K562 (cell line): Measurements from ENCODE around the gene KAT5. TPM values are rescaled to one million over a fixed set of nuclear protein-coding genes. Genes with fewer than 3 reads are reported as not detected.

Source experiments
- ARHGAP35 ChIP-seq: fragments of 450-650 bp; IDR thresholded peaks from 2 replicates; pipeline ENCODE4 v1.6.1; 2018; ENCODE audit not compliant: partially characterized antibody
- E2F3 ChIP-seq: fragments of 250-450 bp; sonication (Bioruptor Pico); IDR thresholded peaks from 2 replicates; pipeline ENCODE4 v1.4.0; 2020; ENCODE audit warnings: mild to moderate bottlenecking
- EHMT2 ChIP-seq: fragments of 450-650 bp; IDR thresholded peaks from 2 replicates; pipeline ENCODE4 v1.6.1; 2018; ENCODE audit warnings: antibody characterized with exemption
- FOXJ2 ChIP-seq: fragments of 200-800 bp; sonication (Bioruptor generic); IDR thresholded peaks from 2 replicates; pipeline ENCODE4 v1.6.1; 2016; ENCODE audit warnings: missing genetic modification characterization, missing compliant biosample characterization
- HLTF ChIP-seq: fragments of 450-650 bp; IDR thresholded peaks from 2 replicates; pipeline ENCODE4 v1.6.1; 2016
- HMG20A ChIP-seq: fragments of 450-650 bp; formaldehyde crosslinking; conservative IDR thresholded peaks from 2 replicates; pipeline ENCODE4 v1.4.0; 2020; ENCODE audit warnings: mild to moderate bottlenecking, mixed read lengths
- HMG20B ChIP-seq: fragments of 250-450 bp; sonication (Bioruptor Pico); IDR thresholded peaks from 2 replicates; pipeline ENCODE4 v1.5.0; 2021; ENCODE audit warnings: mild to moderate bottlenecking
- HNRNPUL1 ChIP-seq: fragments of 200-400 bp; formaldehyde crosslinking; IDR thresholded peaks from 2 replicates; pipeline ENCODE4 v1.6.1; 2017; ENCODE audit warnings: low read length
- ILK ChIP-seq: fragments of 450-650 bp; IDR thresholded peaks from 2 replicates; pipeline ENCODE4 v1.6.1; 2016; ENCODE audit warnings: missing genetic modification characterization, low read depth, mild to moderate bottlenecking, missing compliant biosample characterization, moderate library complexity, borderline replicate concordance
- KAT2B ChIP-seq: IDR thresholded peaks from one replicate; pipeline ENCODE4 v1.6.1; 2012; ENCODE audit warnings: low read depth, mild to moderate bottlenecking, control low read depth, inconsistent platforms, low read length, moderate library complexity
- MAZ ChIP-seq, 2 experiments: fragments of 450-650 bp in 1 of 2; sonication (generic) in 1 of 2; formaldehyde crosslinking; IDR thresholded peaks in 1 of 2; conservative IDR thresholded peaks in 1 of 2; 2 replicates each; pipeline versions ENCODE4 v1.4.0 to v1.5.0; 2020; ENCODE audit warnings: mild to moderate bottlenecking in 1 of 2, missing genetic modification reagents in 1 of 2
- MCM2 ChIP-seq: fragments of 450-650 bp; IDR thresholded peaks from 2 replicates; pipeline ENCODE4 v1.6.1; 2017; ENCODE audit warnings: low read depth, mild to moderate bottlenecking
- POLR2A ChIP-seq: fragments of 450-650 bp; conservative IDR thresholded peaks from 2 replicates; pipeline ENCODE4 v1.6.1; 2016
- POLR2AphosphoS5 ChIP-seq: IDR thresholded peaks from 2 replicates; pipeline ENCODE4 v1.6.1; 2011; ENCODE audit warnings: mild to moderate bottlenecking, low read depth, low read length, moderate library complexity; ENCODE audit not compliant: control insufficient read depth, insufficient read depth
- POLR2H ChIP-seq: IDR thresholded peaks from 2 replicates; pipeline ENCODE4 v1.6.1; 2016; ENCODE audit warnings: missing genetic modification characterization, low read depth, mild to moderate bottlenecking, control low read depth, missing compliant biosample characterization, moderate library complexity
- PYGO2 ChIP-seq: fragments of 450-650 bp; IDR thresholded peaks from 2 replicates; pipeline ENCODE4 v1.6.1; 2016; ENCODE audit warnings: mild to moderate bottlenecking, missing genetic modification characterization, moderate library complexity, missing compliant biosample characterization
- SMAD4 ChIP-seq: fragments of 250-450 bp; sonication (Bioruptor Pico); conservative IDR thresholded peaks from 2 replicates; pipeline ENCODE4 v1.8.0; 2021; ENCODE audit warnings: inconsistent platforms, mild to moderate bottlenecking, moderate library complexity
- SMC3 ChIP-seq: conservative IDR thresholded peaks from 2 replicates; pipeline ENCODE4 v1.6.1; 2011; ENCODE audit warnings: low read depth, low read length, improper control_type of control experiment; ENCODE audit not compliant: insufficient read depth
- TCF7 ChIP-seq: sonication (generic); IDR thresholded peaks from 2 replicates; pipeline ENCODE4 v1.6.1; 2016; ENCODE audit warnings: antibody characterized with exemption, borderline replicate concordance
- THAP7 ChIP-seq: fragments of 250-450 bp; sonication (Bioruptor Pico); IDR thresholded peaks from 2 replicates; pipeline ENCODE4 v1.5.0; 2021
- TRIM24 ChIP-seq, 2 experiments: fragments of 450-650 bp; IDR thresholded peaks; 2 replicates each; pipeline ENCODE4 v1.6.1; 2016
- ZBTB1 ChIP-seq: sonication (generic); formaldehyde crosslinking; IDR thresholded peaks from 2 replicates; pipeline ENCODE4 v1.8.1; 2023; ENCODE audit warnings: missing genetic modification reagents, low read depth, mild to moderate bottlenecking, borderline replicate concordance
- ZBTB8A ChIP-seq: fragments of 450-650 bp; IDR thresholded peaks from 2 replicates; pipeline ENCODE4 v1.6.1; 2018; ENCODE audit warnings: mild to moderate bottlenecking, moderate library complexity; ENCODE audit not compliant: partially characterized antibody
- ZNF133 ChIP-seq: fragments of 250-450 bp; sonication (Bioruptor Pico); IDR thresholded peaks from 2 replicates; pipeline ENCODE4 v1.4.0; 2020; ENCODE audit warnings: mild to moderate bottlenecking
- ZNF140 ChIP-seq: fragments of 250-450 bp; sonication (Bioruptor Pico); IDR thresholded peaks from 2 replicates; pipeline ENCODE4 v1.8.0; 2021; ENCODE audit warnings: moderate library complexity, mild to moderate bottlenecking, inconsistent platforms
- ZNF431 ChIP-seq: sonication (generic); formaldehyde crosslinking; IDR thresholded peaks from 2 replicates; pipeline ENCODE4 v1.8.0; 2022; ENCODE audit warnings: mild to moderate bottlenecking, missing genetic modification reagents
- ZNF512 ChIP-seq: IDR thresholded peaks from 2 replicates; pipeline ENCODE4 v1.6.1; 2016; ENCODE audit warnings: missing genetic modification characterization, missing compliant biosample characterization
- ZNF584 ChIP-seq: fragments of 200-800 bp; sonication (Bioruptor generic); IDR thresholded peaks from 2 replicates; pipeline ENCODE4 v1.6.1; 2016; ENCODE audit warnings: low read depth, mild to moderate bottlenecking, missing genetic modification characterization, missing compliant biosample characterization
- polyA plus RNA-seq, 8 experiments: library from polyadenylated mRNA; depleted of rRNA in 4 of 8; stranded (reverse) in 5 of 8; unstranded in 3 of 8; fragments of >200 nt; fragmentation: Nextera tagmentation in 2 of 8; fragmentation: Illumina TruSeq in 1 of 8; extraction: Ambion mirVana in 2 of 8; extraction: Trizol in 1 of 8; gene quantifications; 2 replicates each; pipeline versions ENCODE4 v1.2.1 to v1.2.3, GENCODE V29; 2011 to 2014; ENCODE audit warnings: inconsistent platforms in 1 of 8, missing spikeins in 1 of 8
- total RNA-seq, 7 experiments: library from RNA; depleted of rRNA in 6 of 7; stranded (reverse); fragments of >200 nt in 6 of 7; fragmentation: Illumina TruSeq in 2 of 7; extraction: Trizol in 2 of 7; gene quantifications; 2 replicates each; pipeline versions ENCODE4 v1.2.1 to v1.2.3, GENCODE V29; 2011 to 2021; ENCODE audit warnings: low replicate concordance in 1 of 7

Gene KAT5
- total and polyA plus RNA-seq, 9 of the 15 experiments (the other 6 are each of a cell fraction or from before 2014, with no cell fraction given) = 3.6 to 76.8 (median 52.7) TPM

GRCh38 chr11:65720211-65720934 is 8.3 kb downstream of the KAT5 start, which contains the start of gene RNASEH2C (continued):
- TF ChIP-seq KAT2B = no peak
- no peak for TF ChIP-seq HMG20A (CRISPR knock-in tag)
- TF ChIP-seq MCM2 = no peak
- TF ChIP-seq E2F3 = 0 out of 2 replicates have a peak, but pooled peaks have one; percentile 83
- 0 out of 2 replicates have a peak, but pooled peaks have one; percentile 69 for TF ChIP-seq THAP7 (CRISPR knock-in tag)
- no peak for TF ChIP-seq ILK
- no peak for TF ChIP-seq HNRNPUL1
- TF ChIP-seq ZBTB1 (CRISPR knock-in tag) = no peak
- 0 out of 2 replicates have a peak, but pooled peaks have one; percentile 2 for TF ChIP-seq ZNF431 (CRISPR knock-in tag)
- TF ChIP-seq POLR2H (tag) = peak; percentile 80
- peak; percentile 77 to 78; a peak in 3 of 4 replicates for TF ChIP-seq MAZ (CRISPR knock-in tag; conservative IDR thresholded peaks at IDR 0.05 in 1 of 2, IDR thresholded peaks at IDR 0.05 in 1 of 2)
- peak; percentile 65 for TF ChIP-seq SMAD4 (CRISPR knock-in tag)
- TF ChIP-seq POLR2A = peak; percentile 88
- no peak for TF ChIP-seq HLTF
- peak; percentile 43; the same call in 1 of the 2 replicates for TF ChIP-seq ZNF512 (tag)
- 0 out of 2 replicates have a peak, but pooled peaks have one; percentile 11 for TF ChIP-seq SMC3
- no peak for TF ChIP-seq ZNF133
- TF ChIP-seq ZNF140 = no peak
- TF ChIP-seq ARHGAP35 = no peak
- no peak; the same call in 1 of the 2 replicates for TF ChIP-seq POLR2AphosphoS5
- TF ChIP-seq TRIM24 (IDR thresholded peaks at IDR 0.05) = no peak
- TF ChIP-seq ZBTB8A = no peak
- TF ChIP-seq EHMT2 = no peak
- TF ChIP-seq FOXJ2 = no peak
- no peak for TF ChIP-seq TCF7
- 0 out of 2 replicates have a peak, but pooled peaks have one; percentile 28 for TF ChIP-seq ZNF584 (CRISPR knock-in tag)
- no peak for TF ChIP-seq PYGO2
- TF ChIP-seq HMG20B = no peak
